Endometrial microvascular endothelial cells (primary cell): ENCODE measurements around the gene DNTT. TPM values are rescaled to one million over a fixed set of nuclear protein-coding genes. Genes with fewer than 3 reads are reported as not detected.

ENCODE experiments used
- in situ Hi-C: cut with HindIII; loops from 2 replicates; pipeline ENCODE4 v1.10.0; 2017; ENCODE audit warnings: low sequenced_read_pairs, low pct_unique_long_range_greater_than_20kb; ENCODE audit errors: inconsistent ontology term
- total RNA-seq: library from RNA; depleted of rRNA; stranded (reverse); fragments of >200 nt; gene quantifications from one replicate; pipeline ENCODE4 v1.2.3, GENCODE V29; 2015; ENCODE audit errors: inconsistent ontology term

The DNTT gene
- total RNA-seq, 1 donor from 2014 or later: not detected

- in situ Hi-C loops: no loop called here
These were observed 30.6 kb downstream of the DNTT start for GRCh38 chr10:96334616-96335526.

- in situ Hi-C loops: no loop called here
These were observed 32.9 kb downstream of the DNTT start for GRCh38 chr10:96337106-96337505.

- in situ Hi-C loops: no loop called here
These were observed 34.2 kb downstream of the DNTT start for GRCh38 chr10:96338279-96338925.

GRCh38 chr10:96339383-96339782, 35.1 kb downstream of the DNTT start:
- in situ Hi-C loops: no loop called here

GRCh38 chr10:96339956-96340904, 36.0 kb downstream of the DNTT start:
- in situ Hi-C loops: no loop called here

- in situ Hi-C loops: no loop called here
These were observed 37.3 kb downstream of the DNTT start for GRCh38 chr10:96341219-96342182.

- in situ Hi-C loops: no loop called here
These were observed 38.2 kb downstream of the DNTT start for GRCh38 chr10:96342402-96342801.

GRCh38 chr10:96344178-96344577, 39.9 kb downstream of the DNTT start:
- in situ Hi-C loops: no loop called here

GRCh38 chr10:96345222-96345621, 41.0 kb downstream of the DNTT start:
- in situ Hi-C loops: no loop called here

GRCh38 chr10:96346295-96346694, 42.1 kb downstream of the DNTT start:
- in situ Hi-C loops: no loop called here

- in situ Hi-C loops: no loop called here
These were observed 47.8 kb downstream of the DNTT start for GRCh38 chr10:96352027-96352426.

GRCh38 chr10:96352582-96352981, 48.3 kb downstream of the DNTT start:
- in situ Hi-C loops: no loop called here

- in situ Hi-C loops: no loop called here
These were observed 52.9 kb downstream of the DNTT start for GRCh38 chr10:96357038-96357620.

GRCh38 chr10:96358851-96359540, 54.8 kb downstream of the DNTT start, which contains the start of gene OPALIN:
Gene OPALIN (minus strand): TSS chr10:96359002. CDS start chr10:96358896, 106 bp downstream.
- in situ Hi-C loops: no loop called here

- in situ Hi-C loops: no loop called here
These were observed 55.4 kb downstream of the DNTT start for GRCh38 chr10:96359616-96360015.

- in situ Hi-C loops: no loop called here
These were observed 56.1 kb downstream of the DNTT start for GRCh38 chr10:96360331-96360730.

- in situ Hi-C loops: no loop called here
These were observed 56.5 kb downstream of the DNTT start for GRCh38 chr10:96360766-96361165.
